CMK (cell line): Measurements from ENCODE around the gene SSR1.
"Not testable (repeated sequence)": the region's sequence is repeated elsewhere in the genome, so short reads cannot be mapped to it uniquely, and the experiment has no call there.

Source experiments
- DNase-seq: peaks from one replicate; pipeline ENCODE4 v3.0.0-alpha.2; 2010; ENCODE audit warnings: low read depth

SSR1 gene

GRCh38 chr6:7282097-7282906 is 30.7 kb downstream of the SSR1 start:
- DNase-seq = no peak

- no peak for DNase-seq
Observed at GRCh38 chr6:7276199-7276524, 36.8 kb downstream of the SSR1 start.

- not testable (repeated sequence) for DNase-seq
Observed at GRCh38 chr6:7274525-7274924, 38.5 kb downstream of the SSR1 start.

GRCh38 chr6:7273709-7274108 is 39.3 kb downstream of the SSR1 start:
- DNase-seq = no peak

- DNase-seq = no peak
Observed at GRCh38 chr6:7271205-7271534, 41.8 kb downstream of the SSR1 start.

GRCh38 chr6:7270320-7271204 is 42.4 kb downstream of the SSR1 start:
- DNase-seq = no peak

GRCh38 chr6:7269816-7270215 is 43.2 kb downstream of the SSR1 start:
- DNase-seq = no peak

GRCh38 chr6:7268816-7269555 is 44.0 kb downstream of the SSR1 start:
- no peak for DNase-seq

- DNase-seq = no peak
Observed at GRCh38 chr6:7268362-7268761, 44.6 kb downstream of the SSR1 start.

GRCh38 chr6:7267466-7268091 is 45.4 kb downstream of the SSR1 start:
- DNase-seq = no peak

- DNase-seq = no peak
Observed at GRCh38 chr6:7267071-7267465, 45.9 kb downstream of the SSR1 start.

GRCh38 chr6:7265385-7265726 is 47.6 kb downstream of the SSR1 start:
- not testable (repeated sequence) for DNase-seq

- DNase-seq = no peak
Observed at GRCh38 chr6:7264686-7265384, 48.2 kb downstream of the SSR1 start.

GRCh38 chr6:7264041-7264440 is 49.0 kb downstream of the SSR1 start:
- DNase-seq = no peak

- DNase-seq = not testable (repeated sequence)
Observed at GRCh38 chr6:7263519-7263805, 49.5 kb downstream of the SSR1 start.

GRCh38 chr6:7262746-7263518 is 50.1 kb downstream of the SSR1 start:
- no peak for DNase-seq

GRCh38 chr6:7261852-7262461 is 51.0 kb downstream of the SSR1 start:
- DNase-seq = no peak

GRCh38 chr6:7261032-7261841 is 51.8 kb downstream of the SSR1 start:
- DNase-seq = no peak

GRCh38 chr6:7260291-7261031 is 52.5 kb downstream of the SSR1 start:
- DNase-seq = no peak
